HG03378 (cell line): Measurements from ENCODE around the gene IFNL4.
"Not testable (repeated sequence)": the region's sequence is repeated elsewhere in the genome, so short reads cannot be mapped to it uniquely, and the experiment has no call there.

Experiments
- ATAC-seq: cut with Tn5 transposase; IDR thresholded peaks from one replicate; pipeline ENCODE4 v1.9.1; 2021; ENCODE audit warnings: mild to moderate bottlenecking, moderate library complexity; ENCODE audit not compliant: unreplicated experiment

Gene IFNL4

GRCh38 chr19:39248806-39249205 is at the start of gene IFNL4:
TSS of gene IFNL4 (minus strand) at chr19:39248856.
- ATAC-seq: no peak

- ATAC-seq: no peak
These were observed 49.4 kb upstream of the IFNL4 start for GRCh38 chr19:39297931-39298634.

GRCh38 chr19:39296906-39297305 is 48.2 kb upstream of the IFNL4 start:
- no peak for ATAC-seq

GRCh38 chr19:39296055-39296645 is 47.5 kb upstream of the IFNL4 start, which contains the start of gene IFNL1:
TSS of gene IFNL1 (plus strand) at chr19:39296407. CDS start at chr19:39296422, 15 bp downstream.
- ATAC-seq: no peak

- ATAC-seq: no peak
These were observed 44.7 kb upstream of the IFNL4 start for GRCh38 chr19:39293394-39293793.

- ATAC-seq: no peak
These were observed 35.4 kb upstream of the IFNL4 start for GRCh38 chr19:39284032-39284431.

- no peak for ATAC-seq
These were observed 33.4 kb upstream of the IFNL4 start for GRCh38 chr19:39282021-39282420.

- no peak for ATAC-seq
These were observed 28.9 kb upstream of the IFNL4 start for GRCh38 chr19:39277598-39277997.

GRCh38 chr19:39276740-39277139 is 28.1 kb upstream of the IFNL4 start:
- no peak for ATAC-seq

GRCh38 chr19:39275578-39275977 is 26.9 kb upstream of the IFNL4 start:
- no peak for ATAC-seq

GRCh38 chr19:39273859-39274258 is 25.2 kb upstream of the IFNL4 start:
- ATAC-seq: not testable (repeated sequence)

GRCh38 chr19:39270036-39270871 is 21.6 kb upstream of the IFNL4 start:
- no peak for ATAC-seq

GRCh38 chr19:39269369-39269768 is 20.7 kb upstream of the IFNL4 start:
- not testable (repeated sequence) for ATAC-seq

GRCh38 chr19:39268531-39269223 is 20.0 kb upstream of the IFNL4 start:
- not testable (repeated sequence) for ATAC-seq

- ATAC-seq: not testable (repeated sequence)
These were observed 19.4 kb upstream of the IFNL4 start, which contains the start of gene IFNL2 for GRCh38 chr19:39268085-39268484. TSS of gene IFNL2 (plus strand) at chr19:39268396. CDS start at chr19:39268569, 173 bp downstream.

GRCh38 chr19:39265321-39265916 is 16.8 kb upstream of the IFNL4 start:
- ATAC-seq: no peak

GRCh38 chr19:39264306-39265290 is 15.9 kb upstream of the IFNL4 start:
- ATAC-seq: no peak

GRCh38 chr19:39263912-39264305 is 15.3 kb upstream of the IFNL4 start:
- no peak for ATAC-seq

- ATAC-seq: no peak
These were observed 13.8 kb upstream of the IFNL4 start for GRCh38 chr19:39262496-39262895.
